Stimulated activated CD8-positive, alpha-beta memory T cell treated with anti-CD3 and anti-CD28 coated beads, Interleukin-15, amount 100 ng/mL, for 1 hour (primary cell): ENCODE data around the gene TFEB.

Experiments
- DNase-seq: peaks from one replicate; pipeline ENCODE4 v3.0.0-alpha.2; 2020; ENCODE audit warnings: low read depth

The TFEB gene

DNA sequence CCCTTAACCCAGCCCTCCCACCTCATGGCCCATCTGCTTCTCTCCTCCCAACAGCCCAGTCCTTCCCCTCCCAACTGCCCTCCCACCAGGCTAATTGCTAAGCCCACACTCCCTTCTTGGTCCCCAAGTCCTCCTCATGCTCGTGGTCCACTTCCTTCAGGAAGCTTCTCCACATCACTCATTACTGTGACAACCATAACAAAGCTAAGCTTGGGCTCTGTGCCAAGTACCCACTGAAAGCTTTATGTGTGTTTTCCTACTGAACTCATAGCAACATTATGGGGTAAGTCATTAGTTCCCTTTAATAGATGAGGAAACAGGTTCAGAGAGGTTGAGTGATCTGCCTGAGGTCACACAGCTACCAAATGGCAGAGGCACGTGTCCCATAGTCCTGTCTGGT lies 28.1 kb upstream of the TFEB start:
- DNase-seq: no peak

- no peak for DNase-seq
Measured at GRCh38 chr6:41759905-41760579, 24.6 kb upstream of the TFEB start.

- no peak for DNase-seq
Measured at GRCh38 chr6:41759106-41759904, 23.9 kb upstream of the TFEB start.

GRCh38 chr6:41758641-41759035 lies 23.2 kb upstream of the TFEB start:
- no peak for DNase-seq

- DNase-seq: no peak
Measured at GRCh38 chr6:41757931-41758640, 22.7 kb upstream of the TFEB start.

GRCh38 chr6:41757271-41757670 lies 21.9 kb upstream of the TFEB start:
- no peak for DNase-seq

GRCh38 chr6:41756354-41756753 lies 20.9 kb upstream of the TFEB start:
- DNase-seq: no peak

- no peak for DNase-seq
Measured at GRCh38 chr6:41755895-41756294, 20.5 kb upstream of the TFEB start.

- DNase-seq: no peak
Measured at GRCh38 chr6:41750374-41750773, 15.0 kb upstream of the TFEB start.

DNA sequence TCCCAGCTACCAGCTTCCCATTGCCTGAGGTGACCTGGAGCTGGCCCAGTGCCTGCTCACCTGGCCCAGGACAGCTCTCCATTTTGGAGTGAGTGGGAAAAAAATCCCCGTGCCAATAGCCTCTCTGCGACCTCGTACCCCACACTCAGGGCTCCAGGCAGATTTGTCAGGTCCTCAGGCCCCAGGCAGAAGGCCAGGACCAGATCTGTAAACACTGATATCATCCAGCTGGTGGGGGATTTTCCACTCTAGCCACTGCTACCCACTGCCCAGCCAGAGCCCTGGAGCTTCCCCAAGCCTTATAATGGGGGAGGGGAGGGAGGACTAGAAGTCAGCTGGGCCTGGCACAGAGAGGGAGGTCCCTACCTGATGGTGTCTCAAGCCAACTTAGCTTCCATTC lies 13.1 kb upstream of the TFEB start:
- DNase-seq: no peak

GRCh38 chr6:41748102-41748477 lies 12.7 kb upstream of the TFEB start:
- no peak for DNase-seq

GRCh38 chr6:41747256-41748101 lies 12.1 kb upstream of the TFEB start, which contains the start of gene PGC:
TSS of gene PGC (minus strand) at chr6:41747397. CDS start at chr6:41747334, 63 bp downstream.
- DNase-seq: no peak

- no peak for DNase-seq
Measured at GRCh38 chr6:41746107-41746506, 10.7 kb upstream of the TFEB start.

- DNase-seq: no peak
Measured at GRCh38 chr6:41744236-41744787, 8.9 kb upstream of the TFEB start.

- no peak for DNase-seq
Measured at GRCh38 chr6:41743406-41744235, 8.2 kb upstream of the TFEB start.

GRCh38 chr6:41741625-41742490 lies 6.5 kb upstream of the TFEB start:
- no peak for DNase-seq

DNA sequence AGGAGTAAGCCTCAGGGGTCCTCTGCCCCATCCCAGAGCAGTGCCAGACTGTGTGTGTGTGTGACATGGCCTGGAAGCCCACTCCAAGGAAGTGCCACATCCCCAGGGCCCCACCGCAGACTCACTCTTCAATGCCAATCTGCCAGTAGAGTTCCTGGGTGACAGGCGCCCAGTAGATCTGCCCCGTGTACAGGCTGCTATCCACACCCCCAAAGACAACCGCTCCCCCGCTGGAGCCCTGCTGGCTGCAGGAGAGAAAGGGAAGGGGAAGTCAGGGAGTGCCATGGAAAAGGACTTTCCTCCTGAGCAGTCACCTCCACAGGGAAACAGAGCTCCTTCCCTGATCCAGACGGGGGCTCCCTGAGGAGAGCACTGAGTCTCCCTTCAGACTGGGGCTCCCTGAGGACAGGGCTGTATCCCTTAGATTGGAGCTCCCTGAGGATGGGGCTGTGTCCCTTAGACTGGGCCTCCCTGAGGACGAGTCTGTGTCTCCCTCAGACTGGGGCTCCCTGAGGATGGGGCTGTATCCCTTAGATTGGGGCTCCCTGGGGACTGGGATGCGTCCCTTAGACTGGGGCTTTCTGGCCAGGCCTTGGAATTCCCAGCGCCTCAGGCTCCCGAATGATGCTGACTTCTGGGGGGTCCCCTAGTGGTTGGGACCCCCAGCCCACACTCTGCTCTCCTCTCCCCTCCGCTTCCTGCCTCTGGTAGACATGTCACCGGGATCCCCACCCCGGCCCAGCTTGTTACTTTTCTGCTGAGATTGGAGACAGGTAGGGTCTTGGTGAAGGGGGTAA lies 5.2 kb upstream of the TFEB start:
- DNase-seq: no peak

GRCh38 chr6:41739041-41739440 lies 3.6 kb upstream of the TFEB start:
- no peak for DNase-seq

GRCh38 chr6:41737591-41738130 lies 2.3 kb upstream of the TFEB start:
- DNase-seq: no peak
